Lower leg skin (tissue), 3 donors: ENCODE data around the gene TGFB2.

Source experiments
- CTCF ChIP-seq, 3 donors: fragments of 450-650 bp; IDR thresholded peaks; one replicate each; pipeline ENCODE4 v1.5.1; 2016; ENCODE audit warnings: antibody characterized with exemption in 3 of 3, mild to moderate bottlenecking in 3 of 3, moderate library complexity in 2 of 3
- POLR2A ChIP-seq, 2 donors: fragments of 450-650 bp; IDR thresholded peaks; one replicate each; pipeline ENCODE4 v1.6.1; 2016 to 2017; ENCODE audit warnings: antibody characterized with exemption in 2 of 2, mild to moderate bottlenecking in 1 of 2, moderate library complexity in 1 of 2

- no peak for TF ChIP-seq POLR2A (IDR thresholded peaks at IDR 0.05)
- no peak for TF ChIP-seq CTCF (IDR thresholded peaks at IDR 0.05)
These were observed 4.4 kb downstream of the TGFB2 start for GRCh38 chr1:218349348-218350034.
